Measurements from ENCODE around the gene FBXL14.
A peak's percentile ranks its signal among the peaks of the same experiment; 100 is the strongest.

The FBXL14 gene

DNA sequence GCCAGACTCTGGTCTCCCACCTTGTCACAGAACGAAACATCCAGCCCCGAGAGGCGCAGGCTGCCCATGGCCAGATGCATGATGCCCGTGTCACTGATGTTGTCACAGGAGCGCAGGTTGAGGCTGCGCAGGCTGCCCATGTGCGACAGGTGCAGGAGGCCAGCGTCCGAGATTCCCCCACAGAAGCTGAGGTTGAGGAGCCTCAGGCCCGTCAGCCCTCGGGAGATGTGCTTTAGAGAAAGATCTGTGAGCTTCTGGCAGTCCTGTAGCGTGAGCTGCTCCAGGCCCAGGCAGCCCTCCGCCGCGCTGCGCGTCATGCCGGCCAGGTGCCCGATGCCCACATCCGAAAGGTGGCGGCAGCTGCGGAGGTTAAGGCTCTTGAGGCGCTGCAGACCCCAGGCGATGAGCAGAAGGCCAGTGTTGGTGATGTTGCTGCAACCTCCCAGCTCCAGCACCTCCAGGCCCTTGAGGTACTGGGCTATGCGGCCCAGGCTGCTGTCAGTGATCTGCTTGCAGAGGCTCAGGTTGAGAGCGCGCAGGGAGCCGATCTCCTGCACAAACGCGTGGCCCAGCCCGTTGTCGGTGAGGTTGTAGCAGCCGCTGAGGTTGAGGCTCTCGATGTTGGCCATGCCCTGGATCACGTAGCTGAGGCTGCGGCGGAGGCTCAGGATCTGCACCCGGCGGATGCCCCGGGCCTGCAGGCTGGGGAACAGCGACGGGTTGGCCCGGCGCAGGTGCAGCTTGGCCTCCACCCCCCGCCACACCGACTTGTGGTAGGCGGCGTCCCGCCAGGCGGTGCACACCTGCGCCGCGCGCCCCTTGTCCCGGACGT, 991 bp downstream of the FBXL14 start:
- no peak for DNase-seq (ENCODE audit: low spot score)

DNA sequence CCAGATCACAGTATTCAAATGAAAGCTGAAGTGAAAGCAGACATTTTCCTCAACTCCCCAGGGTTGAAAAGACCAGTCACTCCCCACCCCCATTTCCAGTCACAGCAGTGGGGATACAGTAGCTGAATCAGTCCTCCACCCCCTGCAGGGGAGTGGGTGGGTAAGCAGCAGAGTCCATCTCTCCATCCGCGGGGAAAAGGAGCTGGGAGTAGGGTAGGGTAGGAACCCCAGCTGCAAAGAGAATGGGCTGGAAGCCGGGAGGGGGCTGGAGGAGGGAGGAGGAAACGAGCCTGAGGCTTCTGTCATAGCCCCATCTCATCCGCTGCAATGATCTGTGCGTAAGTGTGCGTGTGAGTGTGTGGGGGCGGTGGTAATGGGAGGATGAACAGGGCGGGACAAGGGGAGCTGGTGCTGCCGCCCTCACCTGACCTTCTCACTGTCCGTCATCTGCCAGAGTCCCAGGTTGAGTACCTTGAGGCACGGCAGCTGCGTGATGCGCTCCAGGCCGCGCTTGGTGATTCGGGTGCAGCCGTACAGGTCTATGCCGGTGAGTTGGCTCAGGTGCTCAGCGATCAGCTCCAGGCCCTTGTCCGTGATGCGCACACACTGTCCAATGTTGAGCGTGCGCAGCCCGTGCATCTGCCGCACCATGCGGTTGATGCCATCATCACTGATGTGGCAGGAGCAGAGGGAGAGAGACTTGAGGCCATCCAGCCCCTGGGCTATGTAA, 1.8 kb downstream of the FBXL14 start:
- no peak for DNase-seq (ENCODE audit: low spot score)

DNA sequence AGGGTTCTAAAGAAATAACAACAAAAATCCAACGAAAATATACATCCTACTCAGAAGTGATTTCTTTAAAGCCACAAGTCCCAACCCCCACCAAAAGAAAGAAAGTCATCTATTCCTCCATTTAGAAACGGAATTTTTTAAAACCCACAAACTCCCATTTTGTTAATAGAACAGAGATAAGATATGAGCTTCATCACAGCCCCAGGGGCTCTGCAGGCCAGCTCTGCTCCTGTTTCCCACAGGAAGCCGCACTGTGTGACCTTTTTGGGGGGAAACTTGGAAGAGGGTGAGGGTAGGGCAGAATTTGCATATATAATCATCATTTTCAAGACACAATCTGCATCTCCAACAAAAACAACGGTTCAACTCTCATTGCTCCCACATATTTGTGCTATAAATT, 2.8 kb downstream of the FBXL14 start:
- no peak for DNase-seq (ENCODE audit: low spot score)

- no peak for DNase-seq (ENCODE audit: low spot score)
These were observed 3.3 kb downstream of the FBXL14 start for GRCh38 chr12:1591034-1591433.

- no peak for DNase-seq (ENCODE audit: low spot score)
These were observed 4.0 kb downstream of the FBXL14 start for GRCh38 chr12:1590221-1590979.

- DNase-seq (ENCODE audit: low spot score) = no peak
These were observed 5.8 kb downstream of the FBXL14 start for GRCh38 chr12:1588575-1588947.

DNA sequence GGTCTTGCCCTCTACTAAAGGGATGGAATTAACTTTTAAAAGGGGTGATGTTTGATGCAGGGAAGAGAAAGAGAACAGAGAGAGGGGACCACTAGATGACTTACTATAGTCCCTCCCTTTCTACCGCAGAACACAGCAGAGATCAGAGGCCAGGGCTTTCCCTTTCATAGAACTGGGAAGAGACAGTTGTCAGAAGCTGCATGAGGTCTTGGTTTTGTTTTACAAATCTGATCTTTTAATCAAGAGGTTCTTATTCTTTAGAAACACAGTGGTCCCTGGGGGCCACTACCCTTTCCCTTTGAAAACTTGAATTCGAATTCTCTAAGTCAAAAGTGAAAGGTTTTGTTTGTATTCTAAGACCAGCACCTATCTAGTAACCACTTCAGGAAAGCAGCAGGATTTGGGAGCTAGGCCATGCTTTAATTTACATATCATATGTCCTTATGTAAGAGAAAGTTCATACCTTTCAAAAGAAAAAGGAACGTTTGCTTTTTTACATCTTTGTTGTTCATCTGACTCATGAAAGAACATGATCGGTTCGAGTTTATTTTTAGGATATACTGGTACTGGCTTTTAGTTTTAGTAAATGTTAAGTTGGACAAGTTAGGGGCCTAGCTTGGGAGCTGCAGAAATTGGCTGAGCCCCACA, 6.3 kb downstream of the FBXL14 start:
- DNase-seq (ENCODE audit: low spot score) = no peak

DNA sequence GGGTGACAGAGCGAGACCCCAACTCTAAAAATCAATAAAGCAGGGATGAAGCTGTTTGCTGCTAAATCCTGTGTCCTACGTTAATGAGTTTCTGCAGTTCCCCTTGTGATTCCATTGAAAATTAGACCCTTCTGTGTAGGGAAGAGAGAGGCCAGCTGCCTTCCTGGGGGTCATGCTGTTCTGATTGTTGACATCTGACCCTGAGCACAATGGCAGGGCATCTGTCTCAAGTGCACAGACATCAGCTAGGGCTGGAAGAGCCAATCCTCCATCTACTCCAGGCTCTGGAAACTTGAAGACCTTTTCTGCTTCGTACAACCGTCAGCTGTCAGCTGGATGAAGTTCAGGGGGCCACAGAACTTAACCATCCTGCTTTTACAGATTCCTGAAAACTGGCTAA, 10.1 kb downstream of the FBXL14 start:
- no peak for DNase-seq (ENCODE audit: low spot score)

- DNase-seq (ENCODE audit: low spot score) = peak; percentile 83
These were observed 10.8 kb downstream of the FBXL14 start for GRCh38 chr12:1583421-1584078.

DNA sequence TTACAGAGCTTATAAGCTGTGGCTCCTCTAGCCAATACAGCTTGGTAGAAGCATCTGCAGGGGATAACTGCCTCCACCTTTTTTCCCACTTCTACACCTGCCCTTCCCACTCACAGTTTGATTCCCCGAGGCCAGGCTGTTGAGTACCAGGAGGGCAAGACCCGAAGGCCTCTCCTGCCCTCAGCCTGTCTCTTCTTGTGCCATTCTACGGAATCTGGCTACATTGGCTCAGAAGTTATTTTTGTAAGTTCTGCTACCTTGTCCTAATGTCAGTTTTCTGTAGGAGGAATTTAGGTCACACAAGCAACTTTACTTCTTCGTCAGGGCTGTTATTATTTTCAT, 11.7 kb downstream of the FBXL14 start:
- DNase-seq (ENCODE audit: low spot score) = no peak

GRCh38 chr12:1581973-1582708, 12.2 kb downstream of the FBXL14 start:
- DNase-seq (ENCODE audit: low spot score) = no peak

DNA sequence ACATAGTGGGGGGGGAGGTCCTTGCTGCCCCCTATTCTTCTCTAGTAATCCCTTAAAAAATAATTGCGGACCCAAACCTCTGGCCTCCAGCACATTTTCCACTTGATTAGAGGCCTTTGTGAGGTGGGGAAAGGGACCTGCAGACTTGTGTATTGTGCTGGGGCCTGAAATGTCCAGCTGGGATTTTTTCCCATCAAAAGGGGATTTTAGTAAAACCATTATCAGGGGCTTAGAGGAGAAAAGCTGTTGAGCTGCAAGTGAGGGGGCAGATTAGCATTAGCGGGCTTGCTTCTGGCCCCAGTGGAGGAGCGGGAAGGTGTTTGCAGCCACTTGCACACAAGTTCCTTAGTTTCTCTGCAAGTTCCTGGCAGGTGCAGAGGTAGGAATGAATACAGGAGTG, 13.9 kb downstream of the FBXL14 start:
- no peak for DNase-seq (ENCODE audit: low spot score)

GRCh38 chr12:1579651-1580435, 14.5 kb downstream of the FBXL14 start:
- no peak for DNase-seq (ENCODE audit: low spot score)

- no peak for DNase-seq (ENCODE audit: low spot score)
These were observed 17.8 kb downstream of the FBXL14 start for GRCh38 chr12:1576410-1577241.

DNA sequence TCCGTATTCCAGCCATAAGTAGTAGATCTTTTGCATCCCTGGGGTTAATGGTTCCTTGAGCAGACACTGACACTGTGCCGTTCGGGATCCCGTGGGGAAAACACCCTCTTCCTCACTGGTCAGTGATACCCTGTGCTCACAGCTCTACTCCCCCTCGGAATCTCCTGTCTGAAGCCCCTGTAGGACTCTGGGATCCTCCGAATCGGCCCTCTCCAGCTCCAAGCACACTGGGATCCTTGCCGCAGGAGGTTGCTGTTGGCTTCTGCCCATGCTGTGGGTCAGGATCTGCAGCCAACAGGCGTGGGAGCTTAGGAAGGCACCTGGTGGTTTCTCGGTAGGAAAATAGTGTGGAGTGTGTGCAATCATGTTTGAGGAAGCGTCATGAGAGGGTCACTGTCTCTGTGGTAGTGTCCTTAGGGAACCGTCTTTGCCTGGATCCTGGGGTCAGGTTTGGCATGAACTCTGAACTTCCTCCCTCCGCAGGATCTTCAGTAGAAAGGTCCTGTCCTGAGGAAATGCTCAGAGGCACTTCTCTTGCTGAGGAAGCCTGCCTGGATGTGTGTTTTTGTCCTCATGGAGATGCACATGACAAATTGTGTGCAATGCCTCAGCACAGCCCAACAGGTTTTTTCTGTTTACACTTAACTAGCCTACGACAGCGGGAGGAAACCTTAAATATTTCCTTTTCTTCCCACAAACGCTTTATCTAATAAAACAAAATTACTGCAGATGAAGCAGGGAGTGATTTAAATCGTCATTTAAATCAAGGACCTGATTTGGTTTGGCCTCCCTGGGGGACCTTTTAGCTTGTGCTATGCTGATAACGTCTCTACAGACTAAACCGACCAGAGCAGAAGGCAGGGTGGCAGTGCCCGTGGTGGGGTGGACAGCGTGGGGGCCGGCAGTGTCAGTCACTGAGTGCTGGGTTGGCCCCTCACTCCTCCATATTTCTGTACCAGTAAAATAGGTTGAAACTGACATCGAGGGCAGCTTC, 18.7 kb downstream of the FBXL14 start:
- no peak for DNase-seq (ENCODE audit: low spot score)

DNA sequence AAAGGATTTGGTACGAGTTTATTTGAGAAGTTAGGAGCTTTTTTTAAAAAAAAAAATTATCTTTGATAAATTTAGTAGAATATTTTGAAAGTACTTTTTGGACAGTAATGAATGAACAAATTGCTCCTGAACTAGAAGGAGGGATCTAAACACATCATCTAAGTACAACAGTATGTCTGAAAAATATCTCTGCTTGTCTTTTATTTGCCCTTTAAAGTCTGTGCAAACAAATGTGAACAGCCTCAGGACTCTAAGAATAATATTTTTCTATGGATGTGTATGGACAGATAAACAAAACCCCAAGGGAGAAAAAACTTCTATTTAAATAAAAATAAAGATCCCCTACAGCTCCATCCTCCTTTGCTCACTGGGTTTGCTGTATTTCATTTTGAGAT, 19.5 kb downstream of the FBXL14 start:
- no peak for DNase-seq (ENCODE audit: low spot score)

DNA sequence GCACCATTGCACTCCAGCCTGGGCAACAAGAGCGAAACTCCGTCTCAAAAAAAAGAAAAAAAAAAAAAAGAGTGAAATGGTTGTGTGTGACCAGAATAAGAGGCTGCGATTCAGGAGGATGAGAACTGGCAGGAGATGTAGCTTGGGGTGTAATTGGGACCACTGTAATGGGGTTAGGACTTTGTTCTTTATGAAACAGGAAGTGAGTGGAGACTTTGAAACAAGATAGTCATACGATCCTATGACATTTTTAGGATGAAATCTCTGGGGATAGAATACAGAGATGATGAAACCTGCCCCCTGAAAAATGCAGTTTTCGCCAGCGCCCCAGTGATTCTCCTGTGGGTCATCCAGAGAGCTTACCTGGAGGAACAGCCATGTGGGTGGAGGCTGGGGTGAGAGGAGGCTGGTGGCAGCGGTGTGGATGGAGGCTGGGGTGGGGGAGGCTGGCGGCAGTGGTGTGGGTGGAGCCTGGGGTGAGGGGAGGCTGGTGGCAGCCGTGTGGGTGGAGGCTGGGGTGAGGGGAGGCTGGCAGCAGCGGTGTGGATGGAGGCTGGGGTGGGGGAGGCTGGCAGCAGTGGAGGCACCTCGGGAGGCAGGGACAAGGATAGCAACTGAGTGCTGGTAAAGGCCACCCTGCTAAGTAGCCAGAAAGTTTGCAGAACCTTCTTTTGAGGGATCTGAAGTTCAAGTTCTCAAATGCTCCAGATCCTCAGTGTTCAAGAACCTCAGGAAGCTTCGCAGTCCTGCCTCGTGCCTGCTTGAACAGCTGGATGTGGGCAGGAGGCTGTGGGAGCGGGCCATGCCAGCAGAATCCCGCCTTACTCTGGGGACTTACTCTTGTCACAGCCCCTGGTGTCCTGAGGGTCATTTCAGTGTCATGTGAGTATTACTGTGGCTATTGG, 20.2 kb downstream of the FBXL14 start:
- no peak for DNase-seq (ENCODE audit: low spot score)

All from HuH-7 (cell line).